ENCODE data around the gene EFHD2.

- TF ChIP-seq CTCF (IDR thresholded peaks at IDR 0.05) (no peak), POLR2A (IDR thresholded peaks at IDR 0.05) (no peak)
These were observed 42.5 kb downstream of the EFHD2 start for GRCh38 chr1:15452216-15452615.
